DMS153 treated with DMSO at 0.1 percent for 48 hours (cell line): ENCODE results near the gene FBXW4.

Experiments
- DNase-seq: peaks from one replicate; lab custom pipeline; 2025; ENCODE audit not compliant: unreplicated experiment; lab: John Stamatoyannopoulos, UW

Gene FBXW4

DNA sequence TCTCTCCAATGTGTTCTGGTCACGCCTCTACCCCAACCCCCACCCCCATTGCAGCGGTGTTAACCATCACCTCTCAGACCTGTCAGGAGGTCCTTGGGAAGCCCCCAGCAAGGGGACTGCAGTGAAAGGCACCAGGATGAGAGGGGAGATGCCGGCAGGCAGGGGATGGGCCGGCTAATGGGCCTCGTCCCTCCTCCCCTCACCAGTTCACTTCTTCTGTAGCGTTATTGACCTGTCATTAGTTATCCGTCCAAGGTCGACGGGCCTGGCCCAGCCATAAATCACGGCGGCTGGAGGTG lies 125.7 kb downstream of the FBXW4 start:
- DNase-seq = no peak

- no peak for DNase-seq
These were observed 126.8 kb downstream of the FBXW4 start for GRCh38 chr10:101568054-101568745.

GRCh38 chr10:101567165-101568006 lies 127.6 kb downstream of the FBXW4 start:
- DNase-seq = no peak

- no peak for DNase-seq
These were observed 128.4 kb downstream of the FBXW4 start for GRCh38 chr10:101566333-101567164.

- DNase-seq = peak; percentile 15
These were observed 129.0 kb downstream of the FBXW4 start for GRCh38 chr10:101565936-101566332.

DNA sequence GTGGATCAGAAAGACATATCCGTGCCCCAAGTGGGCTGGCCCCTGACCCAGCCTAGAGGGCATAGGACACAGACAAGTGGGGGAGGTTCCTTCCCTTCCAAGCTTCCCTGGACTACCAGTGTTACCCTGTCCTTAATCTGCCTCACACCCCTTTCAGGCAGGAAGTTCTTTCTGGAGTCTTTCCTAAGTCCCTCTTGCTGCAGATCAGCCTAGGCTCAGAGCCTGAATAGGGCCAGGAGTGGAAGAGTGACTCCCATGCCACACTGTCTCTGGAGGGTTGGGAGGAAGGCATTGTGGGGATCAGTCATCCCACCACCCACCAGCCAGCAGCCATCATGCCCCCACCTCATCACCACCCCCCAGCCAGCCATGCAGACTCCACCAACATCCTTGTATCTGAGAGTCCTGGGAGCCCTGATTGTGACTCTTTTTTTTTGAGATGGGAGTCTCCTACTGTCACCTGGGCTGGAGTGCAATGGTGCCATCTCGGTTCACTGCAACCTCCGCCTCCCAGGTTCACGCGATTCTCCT lies 129.5 kb downstream of the FBXW4 start:
- DNase-seq = no peak

- DNase-seq = no peak
These were observed 130.4 kb downstream of the FBXW4 start for GRCh38 chr10:101564490-101564991.

- DNase-seq = no peak
These were observed 131.4 kb downstream of the FBXW4 start for GRCh38 chr10:101563497-101564040.

DNA sequence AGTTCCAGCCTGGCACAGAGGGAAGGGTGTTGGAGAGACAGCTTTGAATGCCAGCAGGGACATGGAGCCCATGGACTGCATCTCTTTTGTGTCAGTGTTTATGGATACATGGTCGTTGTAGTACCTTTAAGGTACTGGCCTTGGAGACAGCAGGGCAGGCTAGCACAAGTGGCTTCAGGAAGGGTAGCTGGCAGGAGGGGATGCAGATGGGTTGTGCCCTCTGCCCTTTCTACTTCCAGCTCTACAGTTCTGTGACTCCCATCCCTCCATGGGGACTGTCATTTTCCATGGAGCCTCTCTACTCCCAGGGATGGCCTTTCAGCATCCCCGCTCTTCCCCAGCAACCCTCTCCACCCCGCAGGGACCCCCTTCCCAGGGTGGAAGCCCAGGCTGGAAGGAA lies 132.0 kb downstream of the FBXW4 start:
- no peak for DNase-seq

- no peak for DNase-seq
These were observed 132.7 kb downstream of the FBXW4 start for GRCh38 chr10:101562231-101562630.

DNA sequence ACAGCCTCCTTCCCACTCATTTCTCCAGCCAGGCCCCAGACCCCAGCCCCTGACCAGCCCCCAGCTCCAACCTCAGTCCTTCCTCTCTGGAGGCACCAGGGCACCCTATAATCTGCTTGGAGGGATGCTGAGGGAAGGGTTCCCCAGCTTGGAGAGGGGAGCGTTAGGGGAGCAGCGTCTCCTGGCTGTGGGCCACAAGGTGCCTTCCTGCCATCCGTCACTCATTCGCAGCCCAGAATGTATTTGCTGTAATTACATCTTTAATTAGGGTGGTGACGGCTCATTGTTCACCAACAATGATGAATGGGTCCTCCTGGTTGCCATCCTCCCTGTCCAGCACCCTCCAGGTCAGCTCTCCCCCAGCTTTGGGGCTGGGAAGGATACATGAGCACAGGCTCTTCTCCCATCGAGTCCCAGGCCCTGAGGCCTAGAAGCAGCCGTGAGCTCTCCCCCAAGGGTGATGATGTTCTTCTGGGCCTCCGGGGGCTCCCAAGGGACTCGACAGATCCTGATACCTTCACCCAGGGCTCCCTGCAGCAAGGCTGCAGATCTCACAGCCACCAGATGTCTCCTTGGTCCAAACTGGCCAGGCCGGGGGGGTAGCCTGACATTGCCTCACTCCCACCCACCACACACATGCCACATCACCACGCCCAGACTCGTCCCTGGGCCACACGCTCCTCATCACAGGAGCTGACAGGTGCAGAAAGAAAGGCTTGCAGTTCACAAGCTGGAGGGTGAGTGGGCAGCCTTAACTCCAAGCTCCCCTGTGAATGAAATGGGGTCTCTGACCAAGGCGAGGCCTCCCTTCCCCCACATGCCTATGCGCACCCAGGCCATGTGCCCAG lies 133.7 kb downstream of the FBXW4 start:
- no peak for DNase-seq
